Adipocyte (in vitro differentiated cells): ENCODE measurements around the gene RAB3C.
"Not testable (repeated sequence)": the region's sequence is repeated elsewhere in the genome, so short reads cannot be mapped to it uniquely, and the experiment has no call there.

Source experiments
- DNase-seq: peaks from one replicate; pipeline ENCODE4 v3.0.0-alpha.2; 2015; ENCODE audit warnings: low read depth
- H3K27me3 ChIP-seq: replicated peaks from 2 replicates; pipeline ENCODE4 v1.7.0; 2013; ENCODE audit warnings: mild to moderate bottlenecking, low read length, moderate library complexity; ENCODE audit not compliant: control insufficient read depth, insufficient read depth
- H3K36me3 ChIP-seq: 2 replicates; pipeline ENCODE4 v1.7.0; 2013; ENCODE audit warnings: low read length, mild to moderate bottlenecking, moderate library complexity; ENCODE audit not compliant: control insufficient read depth, insufficient read depth, severe bottlenecking
- H3K4me1 ChIP-seq: 2 replicates; pipeline ENCODE4 v1.7.0; 2013; ENCODE audit warnings: mild to moderate bottlenecking, low read length, moderate library complexity; ENCODE audit not compliant: control insufficient read depth, insufficient read depth
- H3K4me3 ChIP-seq: 2 replicates; pipeline ENCODE4 v1.7.0; 2013; ENCODE audit warnings: mild to moderate bottlenecking, low read length, moderate library complexity
- H3K9ac ChIP-seq: 2 replicates; pipeline ENCODE4 v1.7.0; 2013; ENCODE audit warnings: mild to moderate bottlenecking, low read length, moderate library complexity
- H3K9me3 ChIP-seq: 2 replicates; pipeline ENCODE4 v1.7.0; 2013; ENCODE audit warnings: mild to moderate bottlenecking, low read length, moderate library complexity; ENCODE audit not compliant: control insufficient read depth

The RAB3C gene, protein sequence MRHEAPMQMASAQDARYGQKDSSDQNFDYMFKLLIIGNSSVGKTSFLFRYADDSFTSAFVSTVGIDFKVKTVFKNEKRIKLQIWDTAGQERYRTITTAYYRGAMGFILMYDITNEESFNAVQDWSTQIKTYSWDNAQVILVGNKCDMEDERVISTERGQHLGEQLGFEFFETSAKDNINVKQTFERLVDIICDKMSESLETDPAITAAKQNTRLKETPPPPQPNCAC

DNA sequence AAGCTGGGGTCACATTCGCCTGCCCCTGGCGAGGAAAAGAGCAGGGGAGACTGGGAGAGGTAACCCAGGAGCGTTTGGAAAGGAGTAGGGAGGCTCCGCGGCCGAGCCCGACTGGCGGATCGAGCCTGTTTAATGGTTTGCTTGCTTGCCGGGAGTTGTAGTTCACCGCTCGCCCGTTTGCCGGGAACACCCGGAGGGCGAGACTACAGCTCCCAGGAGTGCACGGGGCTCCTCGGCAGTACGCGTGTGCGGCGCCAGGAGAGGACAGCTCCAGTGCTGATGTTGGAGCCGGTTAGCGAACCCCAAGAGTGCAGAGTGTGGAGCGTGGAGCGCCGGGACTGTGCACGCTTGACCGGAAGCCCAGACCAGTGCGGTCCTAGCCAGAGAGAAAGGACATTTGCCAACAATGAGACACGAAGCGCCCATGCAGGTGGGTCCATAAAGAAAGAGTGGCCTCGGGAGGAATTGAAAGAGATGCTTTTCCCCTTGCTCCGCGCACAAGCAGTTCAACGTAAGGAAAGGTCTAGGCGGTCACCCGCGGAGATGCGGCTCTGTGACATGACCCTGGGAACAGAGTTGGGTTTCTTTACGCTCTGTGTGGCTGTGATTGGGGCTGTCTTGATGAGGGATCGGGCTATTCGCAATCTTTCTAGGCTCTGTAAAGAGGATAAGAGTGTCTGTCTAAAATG, at the start of gene RAB3C:
Gene RAB3C (plus strand): TSS at position 273 of the 689 bp plus-strand sequence. CDS start 134 bp downstream, at position 407.
- Histone ChIP-seq H3K4me1 (peaks cover 5% of the 10 kb centered on the region), H3K9me3 (no peaks in the 10 kb centered on the region), H3K36me3 (no peaks in the 10 kb centered on the region), H3K27me3 (peaks cover 15% of the 10 kb centered on the region), H3K9ac (peak within 1 kb of the TSS; percentile 36), H3K4me3 (peak within 1 kb of the TSS; percentile 79)
- DNase-seq: peak; percentile 97

DNA sequence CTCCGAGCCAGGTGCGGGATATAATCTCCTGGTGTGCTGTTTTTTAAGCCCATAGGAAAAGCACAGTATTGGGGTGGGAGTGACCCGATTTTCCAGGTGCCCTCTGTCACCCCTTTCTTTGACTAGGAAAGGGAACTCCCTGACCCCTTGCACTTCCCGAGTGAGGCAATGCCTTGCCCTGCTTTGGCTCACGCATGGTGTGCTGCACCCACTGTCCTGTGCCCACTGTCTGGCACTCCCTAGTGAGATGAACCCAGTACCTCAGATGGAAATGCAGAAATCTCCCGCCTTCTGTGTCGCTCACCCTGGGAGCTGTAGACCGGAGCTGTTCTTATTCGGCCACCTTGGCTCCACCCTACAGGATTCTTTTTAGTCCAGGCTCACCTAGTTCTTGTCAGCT, 40.9 kb upstream of the RAB3C start:
- not testable (repeated sequence) for H3K36me3 ChIP-seq, H3K27me3 ChIP-seq, H3K9ac ChIP-seq, H3K9me3 ChIP-seq, DNase-seq, H3K4me1 ChIP-seq, H3K4me3 ChIP-seq

DNA sequence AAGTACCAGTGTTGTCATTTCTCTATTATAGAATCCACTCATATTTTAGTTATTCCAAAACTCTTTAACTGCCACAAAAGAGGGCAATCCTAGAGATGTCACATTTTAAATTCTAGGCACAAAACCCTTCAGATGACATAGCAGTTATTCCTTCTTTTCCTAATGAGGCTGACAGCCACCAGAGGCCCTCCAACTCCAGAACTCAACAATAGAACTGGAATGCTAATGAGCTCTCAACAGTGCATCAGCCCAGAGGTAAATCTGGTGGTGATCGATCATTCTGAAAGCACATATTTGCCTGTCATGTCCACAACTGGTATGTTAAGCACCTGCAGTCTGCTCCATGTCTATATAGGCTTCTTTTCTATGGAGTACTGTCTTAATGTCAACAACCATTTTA, 40.2 kb upstream of the RAB3C start:
- Histone ChIP-seq H3K9me3 (no peaks in the 10 kb centered on the region), H3K27me3 (no peaks in the 10 kb centered on the region), H3K9ac (no peak overlapping the region), H3K36me3 (no peaks in the 10 kb centered on the region), H3K4me3 (no peak overlapping the region), H3K4me1 (no peaks in the 10 kb centered on the region)
- DNase-seq: no peak

DNA sequence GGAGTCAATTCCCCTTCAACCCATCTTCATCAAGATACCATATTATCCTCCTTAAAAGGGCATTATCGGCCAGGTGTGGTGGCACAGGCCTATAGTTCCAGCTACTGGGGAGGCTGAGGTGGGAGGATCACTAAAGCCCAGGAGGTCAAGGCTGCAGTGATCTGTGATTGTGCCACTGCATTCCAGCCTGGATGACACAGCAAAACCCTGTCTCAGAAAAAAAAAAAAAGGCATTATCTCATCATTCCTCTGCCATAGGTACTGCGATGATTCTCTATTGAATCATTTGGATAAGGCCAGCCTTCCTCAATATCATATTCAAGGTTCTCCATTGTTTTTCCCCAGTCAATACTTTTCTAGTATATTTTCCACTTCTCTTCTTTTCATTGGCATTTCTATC, 39.2 kb upstream of the RAB3C start:
- Histone ChIP-seq H3K4me3 (no peak overlapping the region), H3K36me3 (no peaks in the 10 kb centered on the region), H3K27me3 (no peaks in the 10 kb centered on the region), H3K9me3 (no peaks in the 10 kb centered on the region), H3K9ac (no peak overlapping the region), H3K4me1 (no peaks in the 10 kb centered on the region)
- no peak for DNase-seq

DNA sequence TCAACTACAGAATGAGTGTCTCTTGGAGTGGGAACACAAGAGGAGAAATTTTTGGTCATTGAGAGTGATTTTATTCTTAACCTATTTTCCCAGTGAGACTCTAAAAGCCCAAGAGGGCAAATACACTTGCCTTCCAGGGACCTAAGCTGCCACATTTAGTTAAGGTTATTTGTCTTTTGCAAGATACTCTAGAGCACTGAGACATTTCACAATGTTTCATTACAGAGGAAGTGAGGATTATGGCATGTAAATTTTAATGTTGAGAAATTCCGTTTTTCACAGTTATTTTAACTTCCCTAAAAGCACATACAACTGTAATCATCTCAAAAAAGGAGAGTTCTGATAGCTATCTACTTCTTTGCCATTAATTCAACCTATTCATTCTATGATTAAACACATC, 38.7 kb upstream of the RAB3C start:
- no peaks in the 10 kb centered on the region for H3K4me1 ChIP-seq
- no peaks in the 10 kb centered on the region for H3K9me3 ChIP-seq
- no peaks in the 10 kb centered on the region for H3K27me3 ChIP-seq
- H3K4me3 ChIP-seq: no peak overlapping the region
- no peaks in the 10 kb centered on the region for H3K36me3 ChIP-seq
- no peak overlapping the region for H3K9ac ChIP-seq
- no peak for DNase-seq

DNA sequence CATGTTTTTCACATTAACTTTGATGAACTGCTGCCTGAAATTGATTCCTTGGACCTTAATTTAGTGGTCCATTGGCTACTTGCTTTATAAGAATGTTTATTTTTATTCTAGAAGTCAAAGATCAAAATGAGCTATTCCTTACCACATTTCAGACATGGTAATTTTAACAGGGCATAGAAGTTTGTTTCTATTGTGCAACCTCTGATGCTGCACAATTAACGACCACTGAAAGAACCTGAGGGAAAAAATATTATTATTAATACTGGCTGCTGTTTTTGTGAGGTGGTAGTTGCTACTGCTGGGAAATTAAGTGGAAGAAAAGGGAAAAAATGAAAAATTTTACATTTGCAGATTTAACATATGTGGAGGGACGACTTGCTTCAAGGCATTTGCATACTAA, 37.9 kb upstream of the RAB3C start:
- no peak overlapping the region for H3K4me3 ChIP-seq
- DNase-seq: no peak

DNA sequence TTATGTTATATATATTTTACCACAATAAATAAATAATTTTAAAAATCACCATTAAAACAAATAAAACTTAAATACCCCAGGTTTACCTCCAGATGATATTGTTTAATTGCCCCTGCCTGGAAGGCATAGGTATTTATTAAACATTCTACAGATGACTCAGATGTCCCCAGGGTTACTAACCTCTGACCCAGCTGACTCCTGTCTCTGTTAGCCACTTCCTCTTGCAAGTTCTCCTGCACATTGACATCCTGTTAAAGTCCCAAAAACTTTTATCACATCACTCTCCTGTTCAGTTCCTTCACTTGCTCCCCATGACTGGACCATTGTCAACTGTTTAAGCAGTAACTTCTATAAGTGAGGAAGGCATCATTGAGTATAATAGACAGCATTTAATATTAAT, 37.0 kb upstream of the RAB3C start:
- Histone ChIP-seq H3K9me3 (no peaks in the 10 kb centered on the region), H3K27me3 (no peaks in the 10 kb centered on the region), H3K9ac (no peak overlapping the region), H3K4me1 (no peaks in the 10 kb centered on the region), H3K4me3 (no peak overlapping the region), H3K36me3 (no peaks in the 10 kb centered on the region)
- no peak for DNase-seq

More for the DNA sequence above, 37.9 kb upstream of the RAB3C start:
- Histone ChIP-seq H3K4me1 (no peaks in the 10 kb centered on the region), H3K9ac (no peak overlapping the region), H3K9me3 (no peaks in the 10 kb centered on the region), H3K27me3 (no peaks in the 10 kb centered on the region), H3K36me3 (no peaks in the 10 kb centered on the region)

DNA sequence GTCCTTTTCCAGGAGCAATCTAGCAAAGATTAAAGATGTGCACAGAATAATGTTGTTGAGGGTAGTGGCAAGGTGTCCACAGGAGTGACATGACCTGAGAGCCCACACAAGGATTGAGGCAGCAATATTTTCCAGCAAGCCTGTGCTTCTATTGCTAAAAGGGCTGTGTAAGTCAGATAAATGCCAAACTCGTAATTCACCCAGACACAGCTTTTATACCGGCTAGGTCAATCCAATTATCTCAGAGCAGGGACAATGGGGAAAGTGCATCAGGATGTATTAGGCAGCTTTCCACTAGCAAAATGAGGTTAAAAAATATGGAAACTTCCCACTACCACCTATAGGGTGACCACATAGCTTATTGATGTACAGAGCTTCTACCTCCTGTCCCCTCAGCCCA, 34.8 kb upstream of the RAB3C start:
- H3K9me3 ChIP-seq: no peaks in the 10 kb centered on the region
- DNase-seq: no peak
- no peak overlapping the region for H3K9ac ChIP-seq
- no peak overlapping the region for H3K4me3 ChIP-seq
- H3K36me3 ChIP-seq: no peaks in the 10 kb centered on the region
- no peaks in the 10 kb centered on the region for H3K4me1 ChIP-seq
- no peaks in the 10 kb centered on the region for H3K27me3 ChIP-seq

DNA sequence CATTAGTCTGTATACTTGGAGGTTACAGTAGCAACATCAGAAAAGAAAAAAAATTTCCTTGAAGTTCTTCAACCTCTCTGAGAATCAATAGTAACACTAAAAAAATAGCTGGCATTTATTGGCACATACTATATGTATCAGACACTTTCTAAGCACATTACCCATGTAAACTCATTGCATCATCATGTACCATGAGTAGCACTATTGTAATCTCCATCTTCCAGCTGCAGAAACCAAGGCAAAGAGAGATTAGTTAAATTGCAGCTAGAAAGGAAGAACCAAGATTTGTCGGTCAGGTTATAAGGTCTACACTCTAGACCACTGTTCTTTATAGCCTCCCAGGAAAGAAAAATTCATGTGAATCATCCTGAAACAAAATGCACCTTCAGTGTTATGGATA, 31.4 kb upstream of the RAB3C start:
- H3K36me3 ChIP-seq: no peaks in the 10 kb centered on the region
- no peaks in the 10 kb centered on the region for H3K4me1 ChIP-seq
- no peak overlapping the region for H3K4me3 ChIP-seq
- H3K27me3 ChIP-seq: no peaks in the 10 kb centered on the region
- H3K9me3 ChIP-seq: no peaks in the 10 kb centered on the region
- no peak for DNase-seq
- no peak overlapping the region for H3K9ac ChIP-seq

DNA sequence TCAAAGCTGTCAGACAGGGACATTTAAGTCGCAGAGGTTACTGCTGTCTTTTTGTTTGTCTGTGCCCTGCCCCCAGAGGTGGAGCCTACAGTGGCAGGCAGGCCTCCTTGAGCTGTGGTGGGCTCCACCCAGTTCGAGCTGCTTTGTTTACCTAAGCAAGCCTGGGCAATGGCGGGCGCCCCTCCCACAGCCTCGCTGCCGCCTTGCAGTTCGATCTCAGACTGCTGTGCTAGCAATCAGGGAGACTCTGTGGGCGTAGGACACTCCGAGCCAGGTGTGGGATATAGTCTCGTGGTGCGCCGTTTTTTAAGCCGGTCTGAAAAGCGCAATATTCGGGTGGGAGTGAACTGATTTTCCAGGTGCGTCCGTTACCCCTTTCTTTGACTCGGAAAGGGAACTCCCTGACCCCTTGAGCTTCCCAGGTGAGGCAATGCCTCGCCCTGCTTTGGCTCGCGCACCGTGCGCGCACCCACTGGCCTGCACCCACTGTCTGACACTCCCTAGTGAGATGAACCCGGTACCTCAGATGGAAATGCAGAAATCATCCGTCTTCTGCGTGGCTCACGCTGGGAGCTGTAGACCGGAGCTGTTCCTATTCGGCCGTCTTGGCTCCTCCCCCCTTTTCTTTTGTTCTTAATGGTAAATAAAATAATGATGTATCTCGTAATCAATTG, 25.1 kb upstream of the RAB3C start:
- H3K36me3 ChIP-seq, H3K27me3 ChIP-seq, H3K4me3 ChIP-seq, H3K9ac ChIP-seq, H3K4me1 ChIP-seq, H3K9me3 ChIP-seq, DNase-seq: not testable (repeated sequence)

DNA sequence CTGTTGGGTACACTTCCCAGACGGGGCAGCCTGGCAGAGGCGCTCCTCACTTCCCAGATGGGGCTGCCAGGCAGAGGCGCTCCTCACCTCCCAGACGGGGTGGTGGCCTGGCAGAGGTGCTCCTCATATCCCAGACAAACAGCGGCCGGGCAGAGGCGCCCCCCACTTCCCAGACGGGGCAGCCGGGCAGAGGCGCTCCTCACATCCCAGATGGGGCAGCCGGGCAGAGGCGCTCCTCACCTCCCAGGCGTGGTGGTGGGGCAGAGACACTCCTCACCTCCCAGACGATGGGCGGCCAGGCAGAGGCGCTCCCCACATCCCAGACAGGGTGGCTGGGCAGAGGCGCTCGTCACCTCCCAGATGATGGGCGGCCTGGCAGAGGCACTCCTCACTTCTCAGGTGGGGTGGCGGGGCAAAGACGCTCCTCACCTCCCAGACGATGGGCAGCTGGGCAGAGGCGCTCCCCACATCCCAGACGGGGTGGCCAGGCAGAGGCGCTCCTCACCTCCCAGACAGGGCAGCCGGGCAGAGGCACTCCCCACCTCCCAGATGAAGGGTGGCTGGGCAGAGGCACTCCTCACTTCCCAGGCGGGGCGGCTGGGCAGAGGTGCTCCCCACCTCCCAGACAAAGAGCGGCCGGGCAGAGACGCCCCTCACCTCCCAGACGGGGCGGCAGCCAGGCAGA, 19.7 kb upstream of the RAB3C start:
- not testable (repeated sequence) for H3K27me3 ChIP-seq, H3K4me1 ChIP-seq, H3K4me3 ChIP-seq, H3K9me3 ChIP-seq, H3K36me3 ChIP-seq, H3K9ac ChIP-seq, DNase-seq
